WTC11 (cell line): ENCODE data around the gene FGF21.

ENCODE experiments used
- CREB1 ChIP-seq: sonication (generic); formaldehyde crosslinking; IDR thresholded peaks from 2 replicates; pipeline ENCODE4 v1.8.0; 2023; ENCODE audit warnings: mild to moderate bottlenecking, missing genetic modification reagents
- CTCF ChIP-seq: fragments of 200-600 bp; IDR thresholded peaks from 2 replicates; pipeline ENCODE4 v1.8.0; 2022; ENCODE audit warnings: antibody characterized with exemption
- E2F4 ChIP-seq: sonication (generic); formaldehyde crosslinking; IDR thresholded peaks from 2 replicates; pipeline ENCODE4 v1.8.1; 2022; ENCODE audit warnings: low read depth, mild to moderate bottlenecking, moderate library complexity, missing genetic modification reagents, borderline replicate concordance
- KAT7 ChIP-seq: sonication (generic); formaldehyde crosslinking; IDR thresholded peaks from 2 replicates; pipeline ENCODE4 v1.8.1; 2023; ENCODE audit warnings: missing genetic modification reagents, mild to moderate bottlenecking, borderline replicate concordance
- SP1 ChIP-seq: sonication (generic); formaldehyde crosslinking; conservative IDR thresholded peaks from 2 replicates; pipeline ENCODE4 v1.8.1; 2022; ENCODE audit warnings: missing genetic modification reagents
- TCF7 ChIP-seq: sonication (generic); formaldehyde crosslinking; IDR thresholded peaks from 2 replicates; pipeline ENCODE4 v1.8.0; 2022; ENCODE audit warnings: mild to moderate bottlenecking, low read depth, missing genetic modification reagents, moderate library complexity
- TF ChIP-seq, protein P1 (sequence below): sonication (generic); formaldehyde crosslinking; IDR thresholded peaks from 2 replicates; pipeline ENCODE4 v1.8.0; 2022; ENCODE audit warnings: mild to moderate bottlenecking, missing genetic modification reagents

DNA sequence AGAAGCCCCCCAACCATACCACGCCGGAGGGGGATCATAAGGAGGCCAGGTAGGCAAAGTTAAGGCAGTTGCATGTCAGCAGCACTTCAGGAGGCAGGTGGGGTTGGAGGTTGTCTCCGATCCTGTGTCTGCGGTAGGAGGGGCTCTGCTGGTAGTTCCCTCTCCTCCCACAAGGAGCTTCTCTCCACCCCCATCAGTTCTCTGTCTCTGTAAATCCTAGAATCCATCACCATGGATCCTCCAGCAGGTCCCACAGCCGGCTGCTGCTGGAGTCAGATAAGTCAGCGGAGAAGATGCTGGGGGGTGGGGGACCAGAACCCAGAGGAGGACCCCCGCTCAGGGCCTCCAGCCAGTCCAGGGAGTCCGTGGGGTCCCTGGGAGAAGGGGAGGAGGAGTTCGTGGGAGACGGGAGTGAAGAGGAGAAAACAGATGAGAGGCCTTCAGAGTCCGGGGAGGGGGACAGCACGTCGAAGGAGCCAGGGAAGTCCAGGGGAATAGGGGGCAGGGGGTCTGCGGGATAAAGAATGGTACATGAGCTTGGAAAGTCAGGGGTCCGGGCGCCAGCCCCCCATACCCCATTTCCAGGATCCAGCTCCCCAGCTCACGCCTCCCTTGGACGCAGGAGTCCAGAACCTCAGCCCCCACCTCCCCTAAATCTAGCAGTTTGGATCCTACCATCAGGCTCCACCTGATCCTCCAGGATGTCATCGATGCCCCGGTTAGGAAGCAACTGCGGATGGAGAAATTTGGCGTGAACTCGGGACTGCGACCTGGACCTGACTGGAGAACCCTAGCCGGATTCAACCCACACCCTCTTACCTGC, 42.1 kb upstream of the FGF21 start:
- TF ChIP-seq, protein P1, sequence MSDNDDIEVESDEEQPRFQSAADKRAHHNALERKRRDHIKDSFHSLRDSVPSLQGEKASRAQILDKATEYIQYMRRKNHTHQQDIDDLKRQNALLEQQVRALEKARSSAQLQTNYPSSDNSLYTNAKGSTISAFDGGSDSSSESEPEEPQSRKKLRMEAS = no peak
- TF ChIP-seq CTCF (no peak), TCF7 (CRISPR knock-in tag) (no peak), CREB1 (no peak), SP1 (no peak), E2F4 (CRISPR knock-in tag) (no peak), KAT7 (CRISPR knock-in tag) (no peak)
